Mesendoderm (in vitro differentiated cells): Measurements from ENCODE around the gene RHOXF2.
"Not testable (repeated sequence)": the region's sequence is repeated elsewhere in the genome, so short reads cannot be mapped to it uniquely, and the experiment has no call there.

Experiments
- DNase-seq: peaks from one replicate; pipeline ENCODE4 v3.0.0; 2013
- H2AK5ac ChIP-seq: 2 replicates; pipeline ENCODE4 v1.6.1; 2013; ENCODE audit warnings: low read length, inconsistent platforms
- H2BK120ac ChIP-seq: 2 replicates; pipeline ENCODE4 v1.6.1; 2013; ENCODE audit warnings: low read depth, mild to moderate bottlenecking, low read length, moderate library complexity, mixed read lengths
- H2BK15ac ChIP-seq: replicated peaks from 2 replicates; pipeline ENCODE4 v1.6.1; 2013; ENCODE audit warnings: low read depth, mild to moderate bottlenecking, moderate library complexity
- H2BK5ac ChIP-seq: 2 replicates; pipeline ENCODE4 v1.6.1; 2013; ENCODE audit warnings: low read length, inconsistent platforms
- H3K18ac ChIP-seq: 2 replicates; pipeline ENCODE4 v1.6.1; 2013; ENCODE audit warnings: mild to moderate bottlenecking, low read length, mixed read lengths
- H3K23ac ChIP-seq: one replicate; pipeline ENCODE4 v1.6.1; 2013; ENCODE audit warnings: low read length
- H3K27ac ChIP-seq: 2 replicates; pipeline ENCODE4 v1.5.1; 2013; ENCODE audit warnings: low read depth, mild to moderate bottlenecking, inconsistent platforms, low read length, moderate library complexity
- H3K27me3 ChIP-seq: 2 replicates; pipeline ENCODE4 v1.6.1; 2013; ENCODE audit warnings: low read length, control low read depth, mild to moderate bottlenecking, inconsistent platforms; ENCODE audit not compliant: insufficient read depth, poor library complexity
- H3K36me3 ChIP-seq: 2 replicates; pipeline ENCODE4 v1.6.1; 2013; ENCODE audit warnings: low read length, inconsistent platforms; ENCODE audit not compliant: control insufficient read depth, insufficient read depth
- H3K4ac ChIP-seq: one replicate; pipeline ENCODE4 v1.6.1; 2013; ENCODE audit warnings: low read depth, mild to moderate bottlenecking, low read length, moderate library complexity
- H3K4me1 ChIP-seq: 2 replicates; pipeline ENCODE4 v1.6.1; 2013; ENCODE audit warnings: low read depth, low read length, inconsistent platforms; ENCODE audit not compliant: control insufficient read depth
- H3K4me2 ChIP-seq: 2 replicates; pipeline ENCODE4 v1.6.1; 2013; ENCODE audit warnings: low read length
- H3K4me3 ChIP-seq: 2 replicates; pipeline ENCODE4 v1.5.1; 2013; ENCODE audit warnings: mild to moderate bottlenecking, low read length
- H3K56ac ChIP-seq: one replicate; pipeline ENCODE4 v1.6.1; 2013; ENCODE audit warnings: low read length
- H3K79me1 ChIP-seq: 2 replicates; pipeline ENCODE4 v1.6.1; 2013; ENCODE audit warnings: low read length, inconsistent platforms
- H3K79me2 ChIP-seq: 2 replicates; pipeline ENCODE4 v1.6.1; 2013; ENCODE audit warnings: mild to moderate bottlenecking, low read length; ENCODE audit not compliant: control insufficient read depth, insufficient read depth
- H3K9ac ChIP-seq: 2 replicates; pipeline ENCODE4 v1.6.1; 2013; ENCODE audit warnings: low read length, inconsistent platforms
- H4K5ac ChIP-seq: one replicate; pipeline ENCODE4 v1.6.1; 2013; ENCODE audit warnings: low read length
- H4K8ac ChIP-seq: one replicate; pipeline ENCODE4 v1.6.1; 2013; ENCODE audit warnings: low read depth, mild to moderate bottlenecking, control low read depth, low read length, moderate library complexity
- WGBS: extraction: QIAGEN DNeasy Blood & Tissue Kit; methylation state at CpG from one replicate; pipeline ENCODE4 v1.1.7; 2013; ENCODE audit warnings: low lambda C conversion rate, missing lambda C conversion rate; ENCODE audit not compliant: insufficient coverage; ENCODE audit errors: extremely low coverage; 5-methylcytosine and 5-hydroxymethylcytosine counted together

RHOXF2 gene

GRCh38 chrX:120159086-120159485, 673 bp downstream of the RHOXF2 start:
- H3K27me3 ChIP-seq, H3K18ac ChIP-seq, H3K4me3 ChIP-seq, H2BK120ac ChIP-seq, H3K4ac ChIP-seq, H4K8ac ChIP-seq, H3K79me1 ChIP-seq, H2BK15ac ChIP-seq, H3K4me1 ChIP-seq, H3K27ac ChIP-seq, H2AK5ac ChIP-seq, H3K79me2 ChIP-seq, H3K9ac ChIP-seq, H3K36me3 ChIP-seq, H4K5ac ChIP-seq, DNase-seq, H2BK5ac ChIP-seq, H3K23ac ChIP-seq, H3K56ac ChIP-seq, H3K4me2 ChIP-seq: not testable (repeated sequence)
- no CpG with 5 or more reads among the region's 33 CpGs for whole genome bisulfite sequencing

- not testable (repeated sequence) for H2AK5ac ChIP-seq, H3K4me2 ChIP-seq, H3K36me3 ChIP-seq, H3K9ac ChIP-seq, H3K4ac ChIP-seq, DNase-seq, H3K27me3 ChIP-seq, H3K18ac ChIP-seq, H2BK5ac ChIP-seq, H3K27ac ChIP-seq, H3K56ac ChIP-seq, H3K79me2 ChIP-seq, H3K4me1 ChIP-seq, H3K79me1 ChIP-seq, H3K4me3 ChIP-seq, H4K5ac ChIP-seq, H2BK120ac ChIP-seq, H3K23ac ChIP-seq, H4K8ac ChIP-seq, H2BK15ac ChIP-seq
- WGBS: no CpG with 5 or more reads among the region's 6 CpGs
Measured at GRCh38 chrX:120193254-120193653, 34.8 kb downstream of the RHOXF2 start.

DNA sequence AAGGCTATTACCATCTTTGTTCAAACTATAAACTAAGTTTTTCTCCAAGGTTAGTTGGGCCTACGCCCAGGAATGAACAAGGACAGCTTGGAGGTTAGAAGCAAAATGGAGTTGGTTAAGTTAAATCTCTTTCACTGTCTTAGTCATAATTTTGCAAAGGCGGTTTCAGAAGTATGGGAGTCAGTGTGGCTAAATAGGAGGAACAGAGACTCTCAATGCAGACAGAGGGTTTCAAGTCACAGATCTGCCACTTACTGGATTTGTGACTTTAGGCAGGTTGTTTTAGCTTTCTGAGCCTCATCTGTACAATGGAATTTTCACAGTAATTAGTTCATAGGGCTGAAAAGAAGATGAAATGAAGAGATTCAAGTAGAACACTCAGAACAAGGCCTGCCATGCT, 35.3 kb downstream of the RHOXF2 start:
- not testable (repeated sequence) for H4K5ac ChIP-seq, H3K4me1 ChIP-seq, H3K56ac ChIP-seq, H3K4me3 ChIP-seq, DNase-seq, H3K4me2 ChIP-seq, H3K18ac ChIP-seq, H3K27me3 ChIP-seq, H2BK5ac ChIP-seq, H3K79me1 ChIP-seq, H2AK5ac ChIP-seq, H2BK120ac ChIP-seq, H4K8ac ChIP-seq, H3K9ac ChIP-seq, H3K79me2 ChIP-seq, H3K27ac ChIP-seq, H3K23ac ChIP-seq, H3K4ac ChIP-seq, H3K36me3 ChIP-seq, H2BK15ac ChIP-seq
- no CpG with 5 or more reads among the region's 2 CpGs for WGBS

- H3K56ac ChIP-seq, H3K23ac ChIP-seq, H2AK5ac ChIP-seq, H3K4me2 ChIP-seq, H3K4me1 ChIP-seq, H3K9ac ChIP-seq, H2BK5ac ChIP-seq, H3K27me3 ChIP-seq, H3K18ac ChIP-seq, H3K36me3 ChIP-seq, H4K5ac ChIP-seq, H2BK120ac ChIP-seq, H3K79me1 ChIP-seq, H3K27ac ChIP-seq, DNase-seq, H3K4me3 ChIP-seq, H3K79me2 ChIP-seq, H4K8ac ChIP-seq, H2BK15ac ChIP-seq, H3K4ac ChIP-seq: not testable (repeated sequence)
- WGBS: no CpG with 5 or more reads among the region's 6 CpGs
Measured at GRCh38 chrX:120195786-120196185, 37.4 kb downstream of the RHOXF2 start.

GRCh38 chrX:120196626-120197283, 38.3 kb downstream of the RHOXF2 start:
- not testable (repeated sequence) for H2AK5ac ChIP-seq, H3K4me3 ChIP-seq, H3K4me1 ChIP-seq, H4K5ac ChIP-seq, H3K4ac ChIP-seq, H2BK15ac ChIP-seq, H2BK120ac ChIP-seq, H3K79me1 ChIP-seq, H3K23ac ChIP-seq, H4K8ac ChIP-seq, H3K4me2 ChIP-seq, H3K27ac ChIP-seq, H3K18ac ChIP-seq, H3K79me2 ChIP-seq, H2BK5ac ChIP-seq, H3K27me3 ChIP-seq, H3K56ac ChIP-seq, H3K36me3 ChIP-seq, H3K9ac ChIP-seq, DNase-seq
- WGBS: no CpG with 5 or more reads among the region's 8 CpGs

DNA sequence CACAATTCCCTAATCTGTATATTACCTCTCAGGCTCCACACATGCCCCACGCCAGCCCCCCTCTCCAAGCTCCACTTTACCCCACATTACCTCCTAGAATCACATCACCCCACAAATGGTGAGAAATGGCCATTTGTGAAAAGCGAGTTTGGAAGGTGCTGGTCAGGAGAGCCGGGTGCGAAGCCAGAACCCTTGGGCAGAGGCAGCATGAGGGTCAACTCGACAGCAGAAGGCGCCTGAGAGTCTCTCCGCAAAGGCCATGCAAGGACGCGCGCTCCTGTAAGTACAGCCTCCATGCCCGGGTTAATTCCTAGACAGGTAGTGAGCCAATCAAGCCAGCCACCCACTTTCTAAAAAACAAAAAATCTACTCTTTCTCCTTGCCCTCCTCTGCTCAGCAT, 42.4 kb downstream of the RHOXF2 start:
- no peak overlapping the region for H3K18ac ChIP-seq
- H4K8ac ChIP-seq: no peak overlapping the region
- H3K23ac ChIP-seq: no peak overlapping the region
- no peak overlapping the region for H2AK5ac ChIP-seq
- no peak overlapping the region for H4K5ac ChIP-seq
- no peak overlapping the region for H3K4ac ChIP-seq
- no peak overlapping the region for H3K4me3 ChIP-seq
- H3K4me2 ChIP-seq: no peak overlapping the region
- no peaks in the 10 kb centered on the region for H3K79me2 ChIP-seq
- H3K79me1 ChIP-seq: no peaks in the 10 kb centered on the region
- H3K27me3 ChIP-seq: no peaks in the 10 kb centered on the region
- no CpG with 5 or more reads among the region's 11 CpGs for WGBS
- no peak overlapping the region for H3K56ac ChIP-seq
- no peak overlapping the region for H2BK120ac ChIP-seq
- H3K36me3 ChIP-seq: no peaks in the 10 kb centered on the region
- H3K4me1 ChIP-seq: no peaks in the 10 kb centered on the region
- H3K27ac ChIP-seq: no peak overlapping the region
- H2BK5ac ChIP-seq: no peak overlapping the region
- H2BK15ac ChIP-seq: no peak overlapping the region
- H3K9ac ChIP-seq: no peak overlapping the region
- peak; percentile 7 for DNase-seq
